ENCODE data around the gene CLTCL1. TPM values are rescaled to one million over a fixed set of nuclear protein-coding genes. Genes with fewer than 3 reads are reported as not detected.
A peak's percentile ranks its signal among the peaks of the same experiment; 100 is the strongest.
"Not testable (repeated sequence)": the region's sequence is repeated elsewhere in the genome, so short reads cannot be mapped to it uniquely, and the experiment has no call there.

The CLTCL1 gene
- total RNA-seq = 1 to 10 TPM; 2.1 to 4.6 TPM
- long read RNA-seq, full-length matches to known transcripts = 1 of 3 reads
- long read RNA-seq, partial matches to known transcripts = 1 of 3 reads
- long read RNA-seq, other reads (novel, unspliced or antisense) = 1 of 3 reads

- intact Hi-C loops (cut with DNase I, micrococcal nuclease) = loop anchor here in 1 of 2 donors (2.0 kb wide), 1 partner anchor 43 kb away; no protein-coding TSS in a partner anchor
- ATAC-seq = peak; percentile 81
- DNase-seq = peak; percentile 64 to 83
Measured at GRCh38 chr22:19291580-19292457, at the start of gene CLTCL1. CLTCL1 (minus strand) TSS chr22:19291719; CDS start chr22:19291641, 78 bp downstream.

- DNase-seq = no peak
- ATAC-seq = no peak
- intact Hi-C loops (cut with DNase I, micrococcal nuclease) = no loop called here
Measured at GRCh38 chr22:19337137-19337536, 45.6 kb upstream of the CLTCL1 start.

GRCh38 chr22:19336133-19337075 is 44.9 kb upstream of the CLTCL1 start:
- peak in 1 of 2 donors; percentile 18 for DNase-seq
- ATAC-seq = peak; percentile 99
- intact Hi-C loops (cut with DNase I, micrococcal nuclease) = no loop called here

DNA sequence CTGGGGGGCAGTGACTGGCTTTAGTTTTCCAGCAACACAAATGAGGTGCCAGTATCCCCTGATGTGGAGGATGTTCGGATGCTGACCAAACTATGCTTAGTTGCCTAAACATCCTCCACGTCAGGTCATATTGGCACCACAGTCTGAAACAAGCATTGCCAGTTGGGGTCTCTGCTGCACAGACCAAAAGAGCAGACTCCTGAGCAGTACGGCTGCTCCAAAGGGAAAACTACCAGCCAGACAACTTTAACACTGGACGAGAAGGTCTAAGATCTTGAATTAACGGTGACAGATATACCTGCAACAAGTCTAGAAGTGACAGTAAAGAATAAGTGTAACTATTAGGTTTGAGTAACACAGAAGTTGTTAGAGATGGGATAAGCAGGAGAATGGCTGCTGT is 40.5 kb upstream of the CLTCL1 start:
- DNase-seq (no peak), ATAC-seq (no peak)
- intact Hi-C loops (cut with DNase I, micrococcal nuclease) = no loop called here

DNA sequence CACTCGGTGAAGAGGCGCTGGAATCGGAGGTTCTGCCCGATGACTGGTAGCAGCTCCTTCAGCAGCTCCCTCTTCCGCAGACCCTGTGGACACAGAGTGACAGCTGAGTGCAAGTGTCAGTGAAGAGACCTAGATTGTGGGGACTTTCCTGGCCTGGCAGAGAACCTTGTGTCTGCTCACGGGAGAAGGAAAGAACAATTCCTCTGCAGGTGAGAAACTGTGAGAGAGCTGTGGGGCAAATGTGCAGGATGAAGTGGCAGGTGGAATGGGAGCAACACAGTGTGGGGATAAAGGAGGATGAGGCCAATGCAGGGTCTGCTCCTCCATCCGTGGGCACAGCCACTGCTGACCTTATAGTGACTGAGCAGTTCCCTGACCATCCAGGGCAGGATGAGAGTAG is 40.0 kb upstream of the CLTCL1 start:
- no peak for ATAC-seq
- intact Hi-C loops (cut with DNase I, micrococcal nuclease) = no loop called here
- no peak for DNase-seq

DNA sequence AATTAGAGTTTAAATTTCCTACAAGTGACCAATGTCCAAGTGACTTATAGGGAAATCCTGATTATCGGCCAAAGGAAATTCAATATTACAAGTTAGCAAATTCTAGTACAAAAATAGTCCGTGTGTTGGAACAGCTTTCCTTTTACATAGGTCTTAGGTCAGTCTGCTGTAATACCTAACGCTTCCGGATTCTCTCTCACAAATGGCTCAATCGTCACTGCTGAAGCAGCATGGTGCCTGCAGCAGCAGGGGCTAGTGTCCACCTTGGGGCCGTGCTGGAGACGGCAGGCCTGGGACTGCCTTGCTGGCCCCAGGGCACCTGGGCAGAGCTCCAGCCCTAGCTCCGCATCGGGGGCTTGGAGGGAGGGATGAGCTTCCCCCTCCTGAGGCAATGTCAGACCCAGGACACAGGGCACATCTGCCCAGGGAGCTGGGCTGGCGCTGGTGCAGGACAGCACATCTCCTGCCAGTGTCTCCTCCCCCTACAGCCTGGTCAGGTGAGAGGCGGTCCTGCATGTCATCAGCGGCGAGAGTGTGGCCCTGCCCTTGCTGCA is 39.4 kb upstream of the CLTCL1 start:
- DNase-seq (no peak), ATAC-seq (no peak)
- intact Hi-C loops (cut with DNase I, micrococcal nuclease) = no loop called here

GRCh38 chr22:19330205-19330604 is 38.7 kb upstream of the CLTCL1 start:
- intact Hi-C loops (cut with DNase I, micrococcal nuclease); DNase-seq; ATAC-seq: not testable (repeated sequence)

DNA sequence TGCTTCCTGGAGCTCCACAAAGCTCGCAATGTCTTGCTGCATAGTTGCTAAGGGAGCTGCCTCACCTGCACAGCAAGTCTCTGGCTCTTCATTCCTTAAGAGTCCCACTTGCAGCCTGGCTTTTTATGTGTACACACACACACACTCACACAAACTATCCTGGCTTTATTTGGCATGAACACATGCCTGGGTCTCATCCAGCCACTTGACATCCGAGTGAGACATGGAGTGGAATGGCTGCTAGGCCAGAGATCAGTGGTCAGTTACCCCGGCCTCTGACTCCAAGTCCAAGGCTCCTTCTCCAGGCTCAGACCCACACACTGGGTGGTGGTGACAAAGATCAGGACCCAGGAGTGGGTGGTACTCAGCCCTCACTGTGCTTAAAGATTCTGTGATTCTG is 37.9 kb upstream of the CLTCL1 start:
- no peak for ATAC-seq
- DNase-seq = no peak
- intact Hi-C loops (cut with DNase I, micrococcal nuclease) = no loop called here

- ATAC-seq (no peak), DNase-seq (no peak)
- intact Hi-C loops (cut with DNase I, micrococcal nuclease) = no loop called here
Measured at GRCh38 chr22:19325296-19325948, 33.9 kb upstream of the CLTCL1 start.

GRCh38 chr22:19323420-19323819 is 31.9 kb upstream of the CLTCL1 start:
- ATAC-seq; DNase-seq; intact Hi-C loops (cut with DNase I, micrococcal nuclease): not testable (repeated sequence)

GRCh38 chr22:19321757-19322156 is 30.2 kb upstream of the CLTCL1 start:
- DNase-seq = no peak
- intact Hi-C loops (cut with DNase I, micrococcal nuclease) = no loop called here
- ATAC-seq = no peak

DNA sequence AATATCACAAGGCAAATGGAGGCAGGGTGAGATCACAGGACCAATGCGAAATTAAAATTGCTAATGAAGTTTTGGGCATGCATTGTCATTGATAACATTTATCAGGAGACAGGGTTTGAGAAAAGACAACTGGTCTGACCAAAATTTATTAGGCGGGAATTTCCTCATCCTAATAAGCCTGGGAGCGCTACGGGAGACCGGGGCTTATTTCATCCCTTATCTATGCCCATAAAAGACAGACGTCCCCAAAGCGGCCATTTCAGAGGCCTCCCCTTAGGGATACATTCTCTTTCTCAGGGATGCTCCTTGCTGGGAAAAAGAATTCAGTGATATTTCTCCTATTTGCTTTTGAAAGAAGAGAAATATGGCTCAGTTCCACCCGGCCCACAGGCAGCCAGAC is 28.6 kb upstream of the CLTCL1 start:
- intact Hi-C loops (cut with DNase I, micrococcal nuclease); DNase-seq; ATAC-seq: not testable (repeated sequence)

DNA sequence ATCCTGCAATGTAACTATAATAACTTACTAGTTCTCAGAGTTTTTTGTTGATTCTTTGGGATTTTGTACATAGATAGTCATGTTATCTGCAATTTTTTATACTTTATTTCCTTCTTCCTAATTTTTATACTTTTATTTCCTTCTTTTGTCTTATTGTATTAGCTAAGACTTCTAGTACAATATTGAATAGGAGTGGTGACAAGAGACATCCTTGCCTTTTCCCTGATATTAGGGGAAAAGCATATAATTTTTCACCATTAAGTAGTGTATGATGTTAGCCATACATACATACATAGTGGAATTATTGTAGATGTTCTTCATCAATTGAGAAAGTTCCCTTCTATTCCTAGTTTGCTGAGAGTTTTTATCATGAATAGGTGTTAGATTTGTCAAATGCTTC is 27.8 kb upstream of the CLTCL1 start:
- DNase-seq = no peak
- ATAC-seq = no peak
- intact Hi-C loops (cut with DNase I, micrococcal nuclease) = no loop called here

DNA sequence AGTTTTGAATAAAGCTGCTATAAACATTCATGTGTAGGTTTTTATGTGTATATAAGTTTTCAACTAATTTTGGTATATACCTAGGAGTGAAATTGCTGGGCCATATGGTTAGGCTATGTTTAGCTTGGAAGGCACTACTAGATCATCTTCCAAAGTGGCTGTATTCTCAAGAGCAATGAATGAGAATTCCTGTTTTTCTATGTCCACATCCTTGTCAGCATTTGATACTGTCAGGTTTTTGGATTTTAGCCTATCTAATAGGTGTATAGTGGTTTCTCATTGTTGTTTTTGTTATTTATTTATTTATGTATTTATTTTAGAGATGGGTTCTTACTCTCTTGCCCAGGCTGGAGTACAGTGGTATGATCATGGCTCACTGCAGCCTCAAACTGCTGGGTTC is 26.3 kb upstream of the CLTCL1 start:
- no peak for ATAC-seq
- no peak for DNase-seq
- intact Hi-C loops (cut with DNase I, micrococcal nuclease) = no loop called here

DNA sequence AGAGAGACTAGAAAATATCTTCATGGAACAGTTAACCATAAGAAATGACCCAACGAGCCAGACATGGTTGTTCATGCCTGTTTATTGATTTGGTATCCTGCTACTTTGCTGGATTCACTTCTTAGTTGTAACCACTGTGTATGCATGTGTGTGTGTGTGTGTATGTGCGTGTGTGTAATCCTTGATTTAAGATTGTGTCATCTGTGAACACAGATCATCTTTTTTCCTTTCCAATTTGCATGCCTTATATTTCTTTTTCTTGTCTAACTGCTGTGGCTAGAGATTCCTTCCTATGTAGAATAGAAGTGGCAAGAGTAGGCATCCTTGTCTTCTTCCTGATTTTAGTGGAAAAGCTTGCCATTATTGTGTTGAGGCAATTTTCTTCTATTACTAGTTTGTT is 16.4 kb upstream of the CLTCL1 start:
- DNase-seq (no peak), ATAC-seq (no peak)
- intact Hi-C loops (cut with DNase I, micrococcal nuclease) = no loop called here

GRCh38 chr22:19306535-19306934 is 15.0 kb upstream of the CLTCL1 start:
- DNase-seq; ATAC-seq; intact Hi-C loops (cut with DNase I, micrococcal nuclease): not testable (repeated sequence)

- intact Hi-C loops (cut with DNase I, micrococcal nuclease) = no loop called here
- DNase-seq = no peak
- ATAC-seq = no peak
Measured at GRCh38 chr22:19304547-19304946, 13.0 kb upstream of the CLTCL1 start.

DNA sequence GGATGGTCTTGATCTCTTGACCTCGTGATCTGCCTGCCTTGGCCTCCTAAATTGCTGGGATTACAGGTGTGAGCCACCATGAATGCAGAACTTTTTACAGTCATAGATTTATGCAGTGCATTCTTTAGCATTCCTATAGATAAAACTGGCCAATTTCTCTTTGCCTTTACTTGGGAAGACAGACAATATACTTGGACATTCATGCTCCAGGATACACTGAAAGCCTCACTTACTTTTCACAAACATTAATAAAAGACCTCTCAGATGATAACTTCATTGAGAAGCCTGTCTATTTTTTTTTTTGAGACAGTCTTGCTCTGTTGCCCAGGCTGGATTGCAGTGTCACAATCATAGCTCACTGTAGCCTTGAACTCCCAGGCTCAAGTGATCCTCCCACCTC is 12.3 kb upstream of the CLTCL1 start:
- DNase-seq (no peak), ATAC-seq (no peak)
- intact Hi-C loops (cut with DNase I, micrococcal nuclease) = no loop called here

- intact Hi-C loops (cut with DNase I, micrococcal nuclease) = no loop called here
- ATAC-seq (no peak), DNase-seq (no peak)
Measured at GRCh38 chr22:19295733-19296132, 4.2 kb upstream of the CLTCL1 start.

Measured in left colon (tissue), 2 donors.